ENCODE data around the gene PEAK1.

The PEAK1 gene

DNA sequence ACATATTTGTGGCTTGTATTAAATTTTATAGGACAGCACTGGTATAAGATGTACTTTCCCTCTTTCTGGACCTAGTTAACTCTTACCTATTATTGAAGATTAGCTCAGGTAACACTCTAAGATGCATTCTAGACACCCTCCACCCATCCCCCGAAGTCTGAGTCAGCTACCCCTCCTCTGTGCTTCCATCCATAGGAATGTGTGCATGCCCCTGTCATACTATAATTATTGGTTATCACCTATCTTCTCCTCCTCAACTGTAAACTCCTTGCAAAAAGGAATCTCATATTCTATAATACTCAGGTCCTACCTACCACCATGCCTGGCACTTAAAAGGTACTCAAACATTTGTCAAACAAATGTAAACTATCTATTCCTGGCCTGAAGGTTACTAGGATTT is 3.0 kb downstream of the PEAK1 start:
- no peaks in the 10 kb centered on the region for H3K27me3 ChIP-seq
- intact Hi-C loops (cut with DNase I; ENCODE audit: low total_unique reads) = no loop called here
- H3K4me1 ChIP-seq = peaks cover 0 to 41% (median 20%) of the 10 kb centered on the region in 4 donors

DNA sequence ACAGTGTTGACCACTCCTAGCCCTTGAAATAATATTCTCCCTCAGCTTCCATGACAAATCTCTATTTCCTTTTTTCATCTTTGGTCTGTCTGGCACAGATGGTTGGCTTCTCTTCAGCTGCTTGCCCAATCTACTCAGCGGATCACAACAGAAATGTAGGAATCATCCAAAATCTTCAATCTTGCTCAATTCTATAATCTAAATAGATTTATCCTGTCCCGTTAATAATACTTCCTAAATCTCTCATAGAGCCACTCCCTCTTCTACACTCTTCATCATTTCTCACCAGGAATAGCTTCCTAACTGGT is 3.8 kb downstream of the PEAK1 start:
- intact Hi-C loops (cut with DNase I; ENCODE audit: low total_unique reads) = no loop called here
- TF ChIP-seq CTCF (IDR thresholded peaks at IDR 0.05) = no peak
- H3K9me3 ChIP-seq = no peaks in the 10 kb centered on the region
- peak; percentile 68 to 69 for DNase-seq
- no peaks in the 10 kb centered on the region for H3K36me3 ChIP-seq
- H3K4me3 ChIP-seq = no peak overlapping the region
- H3K4me1 ChIP-seq = peaks cover 0 to 32% (median 14%) of the 10 kb centered on the region in 4 donors
- no peak overlapping the region for H3K27ac ChIP-seq
- no peaks in the 10 kb centered on the region for H3K27me3 ChIP-seq

More for the DNA sequence above, 3.0 kb downstream of the PEAK1 start:
- TF ChIP-seq CTCF (IDR thresholded peaks at IDR 0.05) = no peak
- H3K4me3 ChIP-seq = no peak overlapping the region
- no peak overlapping the region for H3K27ac ChIP-seq
- DNase-seq = no peak
- no peaks in the 10 kb centered on the region for H3K9me3 ChIP-seq
- H3K36me3 ChIP-seq = no peaks in the 10 kb centered on the region

DNA sequence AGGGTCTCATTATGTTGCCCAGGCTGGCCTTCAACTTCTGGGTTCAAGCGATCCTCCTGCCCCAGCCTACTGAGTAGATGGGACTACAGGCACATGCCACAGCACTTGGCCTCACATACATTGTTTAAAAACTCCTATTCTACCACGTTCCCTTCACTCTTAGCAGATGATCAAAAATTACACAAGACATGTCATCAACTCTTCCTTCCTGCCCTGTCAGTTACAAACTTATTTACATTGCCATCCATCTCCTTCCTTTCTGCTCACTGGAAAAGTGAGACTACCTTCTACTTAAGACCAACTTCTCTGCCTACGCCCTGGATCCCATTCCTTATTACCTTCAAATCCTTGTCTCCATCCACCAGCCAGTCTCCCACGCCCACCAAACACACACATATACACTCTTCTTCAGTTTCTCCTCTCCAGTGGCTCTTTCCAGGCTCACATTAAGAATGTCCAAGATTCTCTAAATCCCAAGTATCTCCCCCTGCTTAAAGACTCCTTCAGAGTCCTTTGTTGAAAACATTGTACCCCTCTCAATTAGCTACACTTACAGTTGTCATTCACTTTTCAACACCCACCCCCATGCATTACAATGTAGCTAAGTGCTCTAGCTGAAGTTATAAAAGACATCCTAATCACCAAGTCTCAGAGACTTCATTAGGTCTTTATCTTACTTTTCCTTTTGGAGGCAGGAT is 4.3 kb downstream of the PEAK1 start:
- no peak for TF ChIP-seq CTCF (IDR thresholded peaks at IDR 0.05)
- H3K36me3 ChIP-seq = no peaks in the 10 kb centered on the region
- H3K4me1 ChIP-seq = peaks cover 0 to 32% (median 14%) of the 10 kb centered on the region in 4 donors
- H3K4me3 ChIP-seq = no peak overlapping the region
- H3K27ac ChIP-seq = no peak overlapping the region
- H3K9me3 ChIP-seq = no peaks in the 10 kb centered on the region
- no peaks in the 10 kb centered on the region for H3K27me3 ChIP-seq
- intact Hi-C loops (cut with DNase I; ENCODE audit: low total_unique reads) = no loop called here
- no peak for DNase-seq

- Histone ChIP-seq H3K4me1 (peaks cover 0 to 36% (median 14%) of the 10 kb centered on the region in 4 donors), H3K27me3 (no peaks in the 10 kb centered on the region), H3K27ac (no peak overlapping the region), H3K36me3 (no peaks in the 10 kb centered on the region), H3K9me3 (no peaks in the 10 kb centered on the region), H3K4me3 (no peak overlapping the region)
- no peak for DNase-seq
- intact Hi-C loops (cut with DNase I; ENCODE audit: low total_unique reads) = no loop called here
- no peak for TF ChIP-seq CTCF (IDR thresholded peaks at IDR 0.05)
Measured at GRCh38 chr15:77414789-77415442, 5.0 kb downstream of the PEAK1 start.

GRCh38 chr15:77413699-77414349 is 6.1 kb downstream of the PEAK1 start:
- TF ChIP-seq CTCF (IDR thresholded peaks at IDR 0.05) = no peak
- H3K9me3 ChIP-seq = no peaks in the 10 kb centered on the region
- H3K36me3 ChIP-seq = no peaks in the 10 kb centered on the region
- no peaks in the 10 kb centered on the region for H3K27me3 ChIP-seq
- peaks cover 0 to 40% (median 14%) of the 10 kb centered on the region in 4 donors for H3K4me1 ChIP-seq
- no peak overlapping the region for H3K27ac ChIP-seq
- H3K4me3 ChIP-seq = no peak overlapping the region
- intact Hi-C loops (cut with DNase I; ENCODE audit: low total_unique reads) = no loop called here
- DNase-seq = no peak

Data from tibial artery (tissue), 4 donors.